HT1080 (cell line): ENCODE results near the gene EFNB2. TPM values are rescaled to one million over a fixed set of nuclear protein-coding genes. Genes with fewer than 3 reads are reported as not detected.

Source experiments
- DNase-seq: peaks from one replicate; pipeline ENCODE4 v3.0.0-alpha.2; 2015; ENCODE audit warnings: low read depth
- total RNA-seq: library from RNA; depleted of rRNA; stranded (reverse); fragments of >200 nt; shearing (Covaris generic); gene quantifications from 2 replicates; pipeline ENCODE4 v1.2.3, GENCODE V29; 2014

EFNB2 gene
- total RNA-seq, 1 experiment from 2014 or later, result 22.4 TPM

GRCh38 chr13:106487129-106487528 is 48.3 kb downstream of the EFNB2 start:
- DNase-seq, result no peak

GRCh38 chr13:106486287-106486686 is 49.2 kb downstream of the EFNB2 start:
- DNase-seq, result no peak

GRCh38 chr13:106484537-106485193 is 50.8 kb downstream of the EFNB2 start:
- DNase-seq, result no peak

DNA sequence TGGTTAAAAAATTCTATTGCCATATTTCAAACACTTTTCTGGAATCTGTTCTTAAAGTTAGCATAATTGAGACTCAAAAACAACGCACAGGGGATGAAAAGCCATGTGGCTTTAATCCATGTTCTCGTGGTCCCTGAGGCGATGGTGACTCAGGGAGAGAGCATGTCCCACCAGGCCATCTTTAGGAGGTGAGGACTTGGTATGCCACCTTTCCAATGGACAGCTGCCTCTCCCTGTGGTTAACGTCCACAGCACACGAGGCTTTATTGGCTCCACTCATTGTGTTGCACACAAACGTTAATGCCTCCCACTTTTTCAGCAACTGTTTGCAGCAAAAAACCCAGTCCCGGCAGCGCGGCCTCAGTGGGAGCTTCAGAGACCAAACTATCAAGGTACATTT is 51.4 kb downstream of the EFNB2 start:
- no peak for DNase-seq

GRCh38 chr13:106481919-106482318 is 53.5 kb downstream of the EFNB2 start:
- DNase-seq, result no peak

GRCh38 chr13:106480351-106480910 is 55.0 kb downstream of the EFNB2 start:
- no peak for DNase-seq

GRCh38 chr13:106479929-106480328 is 55.5 kb downstream of the EFNB2 start:
- DNase-seq, result no peak

DNA sequence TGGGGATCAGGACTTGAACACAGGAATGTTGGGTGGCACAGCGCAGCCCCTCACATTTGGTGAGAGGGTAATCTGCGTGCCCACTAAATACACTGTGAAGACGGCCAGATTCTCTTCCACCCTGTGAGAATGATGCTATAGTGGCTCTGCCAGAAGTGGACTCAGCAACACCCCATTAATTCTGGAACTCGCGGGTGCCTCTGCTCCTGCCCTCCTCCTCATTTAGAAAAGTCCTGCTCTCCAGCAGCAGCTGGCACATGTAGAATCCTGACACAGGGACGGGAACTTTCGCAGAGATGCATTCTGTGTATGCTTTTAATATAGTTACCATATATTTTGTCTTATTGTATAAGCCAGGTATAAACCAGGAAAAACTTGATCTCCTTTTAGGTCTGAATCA is 57.3 kb downstream of the EFNB2 start:
- DNase-seq, result no peak

DNA sequence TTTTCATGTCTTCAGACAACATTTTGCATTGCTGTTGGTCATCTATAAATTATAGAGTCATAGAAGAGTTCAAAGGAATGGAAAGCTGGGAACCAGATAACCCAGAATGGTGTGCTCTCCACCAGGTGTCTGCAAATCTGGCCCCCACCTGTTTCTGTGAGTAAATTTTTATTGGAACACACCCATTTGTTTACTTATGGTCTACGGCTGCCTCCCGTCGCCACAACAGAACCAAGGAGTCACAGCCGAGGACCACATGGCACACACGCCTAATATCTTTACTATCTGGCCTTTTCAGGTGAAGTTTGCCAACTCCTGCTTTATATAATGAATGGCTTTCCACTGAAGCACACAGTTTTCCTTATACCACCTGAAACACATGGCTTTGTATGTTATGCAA is 58.2 kb downstream of the EFNB2 start:
- DNase-seq, result no peak

DNA sequence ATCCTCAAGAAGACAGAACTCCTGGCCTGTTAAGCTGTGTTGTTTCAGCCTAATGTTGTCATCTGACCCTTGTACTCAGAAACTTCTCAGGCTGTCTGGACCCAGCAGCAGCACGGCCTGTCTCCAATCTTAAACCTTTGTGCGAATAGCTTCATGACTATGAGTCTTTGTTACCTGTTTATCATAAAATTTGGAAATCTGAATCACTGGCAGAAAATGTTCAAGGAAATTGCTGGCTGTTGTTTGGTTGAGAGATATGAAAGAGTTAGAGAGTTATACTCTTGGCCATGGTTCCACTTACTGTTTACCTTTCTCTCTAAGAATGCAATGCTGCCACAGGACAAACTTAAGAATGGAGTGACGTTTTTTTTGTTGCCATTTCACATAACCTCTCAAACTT is 59.6 kb downstream of the EFNB2 start:
- no peak for DNase-seq

DNA sequence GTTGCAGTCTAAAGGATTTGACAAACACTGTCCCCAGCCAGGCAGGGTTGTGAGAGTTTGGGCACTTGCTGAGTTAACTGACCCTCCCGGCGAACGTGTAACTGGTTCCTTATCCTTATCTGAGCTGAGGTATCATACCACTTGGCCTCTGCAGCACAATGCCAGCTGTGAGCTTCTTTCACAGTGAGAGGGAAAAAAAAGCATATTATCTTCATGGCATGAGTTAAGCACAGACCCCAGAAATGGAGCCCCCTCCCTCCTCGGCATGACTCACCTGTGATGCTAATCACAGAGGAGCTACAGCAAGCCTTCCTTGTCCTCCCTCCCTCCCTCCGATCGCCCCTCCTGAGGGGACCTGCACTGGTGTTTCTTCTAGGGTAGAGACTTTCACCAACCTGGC is 60.5 kb downstream of the EFNB2 start:
- no peak for DNase-seq

GRCh38 chr13:106473154-106473553 is 62.3 kb downstream of the EFNB2 start:
- no peak for DNase-seq

DNA sequence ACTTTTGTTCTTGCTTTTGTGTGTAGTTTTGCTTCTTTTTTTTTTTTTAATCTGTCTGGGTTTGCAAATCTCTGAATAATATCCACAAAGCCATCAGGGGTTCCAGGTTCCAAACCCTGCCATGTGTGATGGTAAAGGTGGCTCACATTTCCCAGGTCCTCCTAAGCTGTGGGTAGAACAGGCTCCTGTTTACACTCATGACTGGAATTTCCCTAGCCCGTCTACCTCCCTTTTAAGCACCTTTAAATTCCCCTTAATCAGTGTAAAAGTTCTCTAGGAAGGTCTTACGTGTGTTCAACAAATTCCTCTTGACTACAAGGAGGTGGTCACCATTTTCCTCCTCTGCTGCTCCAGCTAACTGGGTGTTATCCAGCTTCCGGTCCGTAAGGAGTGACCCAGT is 62.8 kb downstream of the EFNB2 start:
- peak; percentile 8 for DNase-seq

DNA sequence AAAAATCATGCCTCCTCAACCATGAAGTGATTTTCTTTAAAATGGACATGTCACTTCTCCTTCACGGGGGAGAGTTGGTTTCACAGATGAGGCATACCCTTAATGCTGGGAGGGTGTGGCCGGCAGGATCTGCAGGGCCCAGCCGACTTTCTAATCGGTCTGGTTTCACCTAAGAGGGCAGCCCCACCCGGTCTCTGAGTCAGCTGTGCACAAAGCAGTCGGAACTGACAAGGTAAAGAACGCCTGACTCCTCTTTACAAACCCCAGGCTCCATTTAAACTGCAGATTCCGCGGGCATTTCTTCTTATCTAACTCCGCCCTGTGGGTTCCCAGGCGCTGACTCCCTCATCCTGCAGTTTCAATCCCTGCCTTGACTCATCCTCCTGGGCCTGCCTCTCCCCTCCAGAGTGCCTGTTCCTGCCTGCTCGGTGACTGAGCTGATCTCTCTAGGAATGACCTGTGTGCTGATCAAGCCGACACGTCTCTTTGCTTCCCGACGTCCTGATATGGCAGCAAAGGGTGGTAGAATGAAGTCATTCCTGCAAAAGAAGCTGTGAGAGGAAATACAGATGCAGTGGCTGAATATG is 63.4 kb downstream of the EFNB2 start:
- DNase-seq, result peak; percentile 96

DNA sequence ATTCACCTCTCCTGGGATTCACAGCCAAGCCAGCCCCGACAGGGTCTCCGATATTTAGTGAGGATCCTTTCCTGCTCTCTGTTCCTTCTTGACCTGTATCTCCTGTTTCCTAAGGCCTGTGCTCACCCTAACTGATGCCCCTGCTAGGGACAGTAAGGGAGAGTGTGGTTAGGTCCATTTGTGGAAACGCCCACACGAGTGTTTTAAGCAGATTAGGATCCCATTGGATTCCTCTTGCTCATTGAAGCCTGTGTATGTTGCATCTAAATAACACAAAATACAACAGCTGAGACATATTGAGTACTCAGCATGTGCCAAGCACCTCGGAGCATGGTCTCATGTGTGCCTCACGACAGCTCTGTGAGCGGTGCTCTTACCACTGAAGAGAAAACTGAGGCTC is 64.9 kb downstream of the EFNB2 start:
- no peak for DNase-seq

DNA sequence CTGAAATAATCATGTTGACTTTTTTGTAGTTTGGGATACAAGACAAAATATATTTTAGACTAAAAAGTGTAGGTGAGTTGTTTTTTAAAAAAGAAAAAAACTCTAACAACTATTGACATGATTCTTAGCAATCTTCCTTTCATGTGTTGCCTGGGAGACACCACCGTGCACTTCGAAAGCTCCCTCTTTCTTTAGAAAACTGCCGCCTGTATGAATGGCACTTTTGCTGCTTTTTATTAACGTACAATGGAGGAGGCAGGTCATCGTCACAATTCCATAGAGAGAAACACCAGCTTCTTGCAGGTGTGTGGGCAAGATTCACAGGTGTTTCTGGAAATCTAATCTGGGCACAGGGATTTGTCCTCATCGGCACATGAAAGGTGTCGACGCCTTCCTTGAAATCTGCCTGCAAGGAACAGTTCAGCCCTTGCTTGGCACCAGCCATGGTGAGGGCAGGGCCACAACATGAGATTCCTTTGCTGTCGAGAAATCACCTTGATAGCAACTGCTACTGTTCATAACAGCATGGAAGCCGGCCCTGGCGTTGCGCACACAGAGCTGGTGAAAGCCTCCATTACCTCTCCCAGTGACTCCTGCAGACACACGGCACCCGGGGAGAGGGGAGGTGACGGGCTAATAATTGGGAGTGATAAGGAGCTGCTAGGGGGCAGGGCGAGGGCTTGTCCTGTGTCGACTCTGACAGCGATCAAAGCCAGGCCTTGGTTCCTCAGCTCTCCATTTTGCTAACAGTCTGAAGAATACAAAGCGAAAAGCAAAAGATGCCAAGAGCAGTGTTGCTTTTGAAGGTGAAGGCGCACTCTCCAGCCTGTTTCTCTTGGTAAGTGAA is 66.5 kb downstream of the EFNB2 start:
- DNase-seq, result no peak

DNA sequence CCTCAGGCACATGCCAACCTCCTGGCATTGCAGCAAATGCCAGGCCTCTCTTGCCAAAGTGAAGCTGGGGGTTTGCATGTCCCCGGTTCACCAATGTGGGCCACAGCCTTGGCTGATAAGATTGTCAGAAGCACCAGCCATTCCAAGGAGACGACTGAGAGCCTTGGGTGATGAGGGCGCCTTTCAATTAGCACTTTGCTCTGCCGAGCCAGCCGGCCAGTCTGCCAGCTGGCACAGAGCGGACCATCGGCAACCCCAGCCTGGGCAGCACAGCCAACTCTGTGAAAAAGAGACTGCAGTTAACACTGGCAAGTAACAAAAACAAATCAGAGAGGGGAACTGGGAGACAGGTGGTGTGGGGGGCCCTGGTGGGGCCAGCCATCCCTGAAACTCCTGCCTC is 67.3 kb downstream of the EFNB2 start:
- DNase-seq, result no peak

DNA sequence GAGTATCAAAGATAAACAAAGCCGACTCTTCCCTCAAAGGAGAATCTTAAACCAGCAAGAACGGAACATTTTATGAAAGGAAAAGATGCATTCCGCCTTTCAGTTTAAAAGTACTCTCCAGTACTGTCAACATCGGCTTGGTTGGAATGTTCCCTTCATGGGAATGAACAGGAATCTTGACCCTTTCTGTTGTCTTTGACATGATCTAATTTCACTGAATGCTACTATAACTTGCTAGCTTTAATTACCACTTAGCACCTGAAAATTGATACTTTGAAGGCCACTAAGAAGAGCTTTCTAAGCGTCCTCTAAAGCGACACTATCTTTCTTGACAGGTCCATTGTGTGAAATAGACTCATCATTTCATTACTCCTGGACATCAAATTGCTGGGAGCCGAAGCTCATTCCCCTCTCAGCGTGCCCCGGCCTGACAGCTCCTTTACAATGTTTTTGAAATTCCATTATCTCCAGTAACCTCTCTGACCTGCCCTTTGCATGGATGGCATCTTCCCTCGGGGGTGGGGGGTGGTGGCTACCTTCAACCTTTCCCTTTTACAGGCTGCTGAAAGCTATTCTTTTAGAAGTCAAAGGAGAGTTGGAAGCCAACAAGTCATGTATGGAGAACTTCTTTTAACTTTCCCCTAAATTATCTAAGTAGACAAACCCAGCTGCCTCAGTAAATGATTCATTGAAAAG is 67.9 kb downstream of the EFNB2 start:
- DNase-seq, result no peak

GRCh38 chr13:106466691-106467426 is 68.6 kb downstream of the EFNB2 start:
- DNase-seq, result no peak

- peak; percentile 78 for DNase-seq
These were observed 71.4 kb downstream of the EFNB2 start for GRCh38 chr13:106464076-106464475.

DNA sequence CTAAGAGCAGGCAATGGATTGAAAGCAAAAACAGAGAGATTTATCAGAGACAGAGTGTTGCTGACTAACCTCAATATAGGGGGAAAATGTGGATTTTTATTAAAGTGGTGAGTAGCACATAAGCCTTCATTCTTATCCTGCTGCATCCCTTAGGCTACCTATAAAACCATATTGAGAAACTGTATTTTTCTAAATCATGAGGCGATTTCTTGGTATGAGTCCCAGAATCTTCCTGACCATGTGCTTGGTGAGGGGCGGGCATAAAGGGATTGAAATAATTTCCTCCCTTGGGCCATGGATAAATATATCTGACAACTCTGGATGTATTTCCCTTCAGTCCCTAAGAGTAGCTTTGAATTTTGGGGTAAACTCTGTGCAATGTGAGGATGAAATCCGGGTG is 72.8 kb downstream of the EFNB2 start:
- no peak for DNase-seq
